ENCODE measurements around the gene SCN10A.

DNA sequence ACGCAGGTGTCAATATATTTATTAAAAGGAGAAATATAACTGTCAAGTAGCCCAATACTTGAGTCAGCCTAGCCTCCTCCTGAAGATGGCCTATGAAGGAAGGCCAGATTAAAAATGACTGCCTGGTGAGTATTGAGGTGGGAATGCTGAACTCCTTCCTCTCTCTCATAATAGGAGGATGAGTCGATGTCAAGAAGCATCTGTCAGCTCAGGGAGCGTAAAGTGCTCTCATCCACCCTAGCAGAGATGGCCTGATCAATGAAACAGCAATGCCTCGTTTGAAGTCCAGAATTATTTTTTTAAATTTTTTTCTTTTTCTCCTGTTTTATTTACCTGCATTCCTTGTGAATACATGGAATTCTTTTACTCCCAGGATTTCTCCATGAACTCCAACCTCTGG is 58.3 kb downstream of the SCN10A start:
- TF ChIP-seq, protein P1, sequence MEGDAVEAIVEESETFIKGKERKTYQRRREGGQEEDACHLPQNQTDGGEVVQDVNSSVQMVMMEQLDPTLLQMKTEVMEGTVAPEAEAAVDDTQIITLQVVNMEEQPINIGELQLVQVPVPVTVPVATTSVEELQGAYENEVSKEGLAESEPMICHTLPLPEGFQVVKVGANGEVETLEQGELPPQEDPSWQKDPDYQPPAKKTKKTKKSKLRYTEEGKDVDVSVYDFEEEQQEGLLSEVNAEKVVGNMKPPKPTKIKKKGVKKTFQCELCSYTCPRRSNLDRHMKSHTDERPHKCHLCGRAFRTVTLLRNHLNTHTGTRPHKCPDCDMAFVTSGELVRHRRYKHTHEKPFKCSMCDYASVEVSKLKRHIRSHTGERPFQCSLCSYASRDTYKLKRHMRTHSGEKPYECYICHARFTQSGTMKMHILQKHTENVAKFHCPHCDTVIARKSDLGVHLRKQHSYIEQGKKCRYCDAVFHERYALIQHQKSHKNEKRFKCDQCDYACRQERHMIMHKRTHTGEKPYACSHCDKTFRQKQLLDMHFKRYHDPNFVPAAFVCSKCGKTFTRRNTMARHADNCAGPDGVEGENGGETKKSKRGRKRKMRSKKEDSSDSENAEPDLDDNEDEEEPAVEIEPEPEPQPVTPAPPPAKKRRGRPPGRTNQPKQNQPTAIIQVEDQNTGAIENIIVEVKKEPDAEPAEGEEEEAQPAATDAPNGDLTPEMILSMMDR (IDR thresholded peaks at IDR 0.05), result no peak
- no peak for TF ChIP-seq POLR2A (IDR thresholded peaks at IDR 0.05)

Data from Peyer's patch (tissue), 4 donors.